Measurements from ENCODE around the gene LY86. TPM values are rescaled to one million over a fixed set of nuclear protein-coding genes. Genes with fewer than 3 reads are reported as not detected.

Gene LY86
- total and polyA plus RNA-seq, 10 of the 15 experiments (the other 5 are each of a cell fraction or from before 2014, with no cell fraction given): 68.2 to 457 (median 128) TPM

- TF ChIP-seq ZNF687 (IDR thresholded peaks at IDR 0.05) (peak; percentile 74), KDM1A (IDR thresholded peaks at IDR 0.05; ENCODE audit: borderline replicate concordance) (no peak), NR2C2 (IDR thresholded peaks at IDR 0.05; ENCODE audit: borderline replicate concordance, control insufficient read depth, insufficient read length, low read depth) (no peak), YY1 (IDR thresholded peaks at IDR 0.05; ENCODE audit: low read depth, low read length) (no peak), ATF3 (IDR thresholded peaks at IDR 0.05; ENCODE audit: borderline replicate concordance, extremely low read depth, low read depth, low read length) (no peak), SRF (IDR thresholded peaks at IDR 0.05; ENCODE audit: low read depth in 2 of 2, low read length in 2 of 2) (no peak), MTA2 (IDR thresholded peaks at IDR 0.05; ENCODE audit: low read depth) (peak; percentile 43; the same call in 1 of the 2 replicates), IKZF1 (conservative IDR thresholded peaks at IDR 0.05) (peak; percentile 93), BMI1 (IDR thresholded peaks at IDR 0.05; ENCODE audit: borderline replicate concordance) (no peak), NRF1 (conservative IDR thresholded peaks at IDR 0.05; ENCODE audit: low read depth, low read length) (no peak), POLR2A (IDR thresholded peaks at IDR 0.05; ENCODE audit: low read depth, low read length) (no peak), SPI1 (IDR thresholded peaks at IDR 0.05; ENCODE audit: borderline replicate concordance, insufficient read depth, low read depth, low read length) (peak; percentile 24; the same call in 1 of the 2 replicates), RUNX3 (IDR thresholded peaks at IDR 0.05; ENCODE audit: low read length) (peak; percentile 40; the same call in 1 of the 2 replicates), BRCA1 (IDR thresholded peaks at IDR 0.05; ENCODE audit: low read depth, low read length) (no peak), STAT3 (IDR thresholded peaks at IDR 0.05; ENCODE audit: low read depth, low read length) (no peak), TCF12 (IDR thresholded peaks at IDR 0.05; ENCODE audit: low read depth, low read length) (peak; percentile 55; the same call in 1 of the 2 replicates), SMARCA5 (IDR thresholded peaks at IDR 0.05) (peak; percentile 80; the same call in 1 of the 2 replicates), RFX5 (IDR thresholded peaks at IDR 0.05; ENCODE audit: low read depth, low read length) (no peak), MTA3 (IDR thresholded peaks at IDR 0.05; ENCODE audit: borderline replicate concordance, low read length) (no peak), HDAC6 (IDR thresholded peaks at IDR 0.05; ENCODE audit: unreplicated experiment) (no peak), ZNF592 (IDR thresholded peaks at IDR 0.05) (no peak), BACH1 (IDR thresholded peaks at IDR 0.05; ENCODE audit: borderline replicate concordance) (no peak)
These were observed 45.2 kb upstream of the LY86 start (continued) for GRCh38 chr6:6543181-6543879.

Measured in GM12878 (cell line).